GM12865 (cell line): Measurements from ENCODE around the gene HPSE2.

Experiments used
- DNase-seq: peaks from one replicate; pipeline ENCODE4 v3.0.0; 2010; ENCODE audit warnings: low read depth
- H3K4me3 ChIP-seq: 2 replicates; pipeline ENCODE4 v1.5.1; 2011; ENCODE audit warnings: mild to moderate bottlenecking, low read depth, low read length, control low read depth
- TF ChIP-seq, protein P1 (sequence below): IDR thresholded peaks from 2 replicates; pipeline ENCODE4 v1.5.1; 2011; ENCODE audit warnings: low read length, control low read depth, low read depth, inconsistent platforms; ENCODE audit not compliant: insufficient read depth; ENCODE audit errors: missing control alignments

HPSE2 gene

DNA sequence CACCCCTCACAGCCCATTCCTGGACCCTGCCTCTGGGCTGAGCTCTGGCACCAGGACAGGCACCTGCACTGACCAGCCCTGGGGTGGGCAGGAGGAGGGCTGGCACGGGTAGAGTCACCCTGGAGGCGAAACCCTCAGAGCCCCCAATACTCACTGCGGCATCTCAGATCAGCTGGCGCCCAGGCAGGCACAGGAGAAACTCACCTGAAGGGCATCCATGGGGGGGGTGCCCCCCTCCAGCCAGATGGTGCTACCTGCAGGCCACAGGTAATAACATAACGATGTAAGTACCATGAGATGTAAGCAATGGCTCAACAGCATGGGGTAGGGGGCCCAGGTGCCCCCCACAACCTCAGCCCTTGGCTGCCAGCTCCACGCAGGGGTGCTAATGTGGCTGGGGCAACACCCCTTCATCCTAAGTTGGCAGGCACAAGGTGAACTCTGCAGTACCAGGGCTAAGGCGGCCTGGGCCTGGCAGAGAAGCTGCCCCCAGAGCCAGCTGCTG lies 808.6 kb downstream of the HPSE2 start:
- TF ChIP-seq, protein P1, sequence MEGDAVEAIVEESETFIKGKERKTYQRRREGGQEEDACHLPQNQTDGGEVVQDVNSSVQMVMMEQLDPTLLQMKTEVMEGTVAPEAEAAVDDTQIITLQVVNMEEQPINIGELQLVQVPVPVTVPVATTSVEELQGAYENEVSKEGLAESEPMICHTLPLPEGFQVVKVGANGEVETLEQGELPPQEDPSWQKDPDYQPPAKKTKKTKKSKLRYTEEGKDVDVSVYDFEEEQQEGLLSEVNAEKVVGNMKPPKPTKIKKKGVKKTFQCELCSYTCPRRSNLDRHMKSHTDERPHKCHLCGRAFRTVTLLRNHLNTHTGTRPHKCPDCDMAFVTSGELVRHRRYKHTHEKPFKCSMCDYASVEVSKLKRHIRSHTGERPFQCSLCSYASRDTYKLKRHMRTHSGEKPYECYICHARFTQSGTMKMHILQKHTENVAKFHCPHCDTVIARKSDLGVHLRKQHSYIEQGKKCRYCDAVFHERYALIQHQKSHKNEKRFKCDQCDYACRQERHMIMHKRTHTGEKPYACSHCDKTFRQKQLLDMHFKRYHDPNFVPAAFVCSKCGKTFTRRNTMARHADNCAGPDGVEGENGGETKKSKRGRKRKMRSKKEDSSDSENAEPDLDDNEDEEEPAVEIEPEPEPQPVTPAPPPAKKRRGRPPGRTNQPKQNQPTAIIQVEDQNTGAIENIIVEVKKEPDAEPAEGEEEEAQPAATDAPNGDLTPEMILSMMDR, result no peak
- DNase-seq, result no peak
- H3K4me3 ChIP-seq, result no peak overlapping the region

DNA sequence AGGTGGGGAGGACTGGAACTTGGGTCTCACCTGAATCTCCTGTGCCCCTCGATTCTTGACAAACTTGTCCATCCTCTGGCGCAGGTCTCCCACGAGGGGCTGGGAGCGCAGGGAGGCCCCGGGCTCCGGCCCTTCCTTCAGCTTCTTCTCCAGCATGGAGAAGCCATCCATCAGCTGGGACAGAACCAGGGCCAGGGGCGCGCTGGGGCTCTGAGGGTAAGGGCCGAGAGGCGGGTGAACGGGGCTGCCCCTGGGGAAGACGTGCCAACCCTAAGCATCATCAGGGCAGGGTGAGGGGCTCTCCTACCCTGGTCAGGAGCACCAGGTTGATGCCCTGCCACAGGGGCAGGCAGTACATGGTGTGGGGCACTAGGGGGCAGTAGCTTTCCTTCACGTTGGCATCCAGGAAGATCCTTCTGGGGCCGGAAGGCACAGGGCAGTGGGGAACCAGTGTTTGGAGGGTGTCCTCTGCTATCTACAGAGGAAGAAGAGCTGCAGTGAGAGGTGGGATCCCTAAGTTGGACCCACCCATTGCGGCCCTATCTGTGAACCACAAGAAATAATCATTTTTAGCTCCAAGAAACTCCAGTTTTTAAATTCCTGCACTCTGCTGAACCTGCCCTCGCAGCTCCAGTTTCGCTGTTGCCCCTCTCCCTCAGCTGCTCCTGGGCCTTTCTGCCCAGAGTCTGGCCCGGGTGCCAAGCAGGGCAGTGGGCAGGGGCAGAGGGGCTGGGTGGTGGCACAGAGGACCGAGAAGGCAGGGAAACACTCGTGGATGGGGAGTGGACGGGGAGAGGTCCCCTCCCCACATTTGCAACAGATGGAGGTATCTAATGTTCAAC lies 809.9 kb downstream of the HPSE2 start:
- H3K4me3 ChIP-seq, result no peak overlapping the region
- TF ChIP-seq, protein P1, result peak; percentile 85
- peak; percentile 67 for DNase-seq

DNA sequence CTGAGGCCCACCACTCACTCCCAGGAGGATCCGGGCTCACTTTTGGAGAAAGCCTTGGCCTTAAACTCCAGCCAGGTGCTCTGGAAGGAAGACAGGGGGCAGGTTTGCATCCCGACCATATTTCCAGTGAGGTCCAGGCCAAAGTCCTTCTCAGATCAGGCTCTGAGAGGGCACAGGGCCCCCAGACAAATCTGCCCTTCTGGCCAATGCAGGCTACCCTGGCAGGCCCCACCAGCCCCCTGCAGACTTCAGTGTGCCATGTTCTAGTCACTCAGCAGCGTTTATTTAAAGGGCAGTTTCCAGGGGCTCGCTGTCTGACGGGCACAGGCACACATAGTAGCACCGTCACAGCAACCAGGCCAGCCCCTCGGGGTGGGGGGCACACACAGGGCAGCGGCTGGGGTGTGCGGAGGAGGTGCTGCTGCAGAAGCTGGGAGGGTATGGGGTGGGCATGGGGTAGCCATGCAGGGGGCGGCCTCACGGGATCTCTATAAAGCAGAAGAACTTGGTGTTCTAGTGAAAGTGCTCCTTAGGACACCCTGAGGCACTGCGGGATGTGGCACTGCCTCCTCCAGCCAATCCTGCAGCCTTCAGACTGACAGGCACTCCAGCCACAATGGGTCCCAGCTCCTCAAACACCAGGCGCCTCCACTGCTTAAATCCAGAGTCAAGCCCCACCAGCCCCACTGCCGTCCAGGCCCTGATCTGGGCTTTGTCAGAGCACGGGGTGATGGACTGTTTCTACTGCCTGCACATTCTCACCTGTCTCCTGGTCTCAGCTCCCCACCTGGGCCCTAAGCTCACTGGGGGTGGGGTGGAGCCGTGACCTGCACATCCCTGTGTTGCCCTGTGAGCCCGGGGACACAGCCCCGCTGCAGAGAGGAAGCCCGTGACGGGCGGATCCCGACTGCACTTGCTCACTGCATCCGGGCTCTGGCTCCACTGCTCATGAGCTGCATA lies 811.1 kb downstream of the HPSE2 start:
- no peak for DNase-seq
- TF ChIP-seq, protein P1, result no peak
- no peak overlapping the region for H3K4me3 ChIP-seq

DNA sequence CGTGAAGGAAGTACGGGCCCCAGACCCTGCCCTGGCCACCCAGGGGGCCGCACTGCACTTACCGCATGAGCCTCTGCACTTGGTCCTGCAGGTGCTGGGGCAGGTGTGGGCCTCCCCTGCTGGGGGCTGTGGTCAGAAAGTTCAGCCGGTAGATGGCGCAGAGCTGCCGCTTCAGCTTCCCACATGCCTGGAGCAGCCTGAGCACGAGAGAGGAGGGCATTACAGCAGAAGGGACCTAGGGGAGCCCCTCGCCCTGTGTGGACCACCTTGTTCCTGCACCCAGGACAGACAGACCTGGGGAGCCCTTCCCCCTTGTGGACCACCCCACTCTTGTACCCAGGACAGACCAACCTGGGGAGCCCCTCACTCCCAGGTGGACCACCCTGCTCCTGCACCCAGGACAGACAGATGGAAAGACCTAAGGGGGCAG lies 811.9 kb downstream of the HPSE2 start:
- TF ChIP-seq, protein P1, result no peak
- no peak overlapping the region for H3K4me3 ChIP-seq
- no peak for DNase-seq

DNA sequence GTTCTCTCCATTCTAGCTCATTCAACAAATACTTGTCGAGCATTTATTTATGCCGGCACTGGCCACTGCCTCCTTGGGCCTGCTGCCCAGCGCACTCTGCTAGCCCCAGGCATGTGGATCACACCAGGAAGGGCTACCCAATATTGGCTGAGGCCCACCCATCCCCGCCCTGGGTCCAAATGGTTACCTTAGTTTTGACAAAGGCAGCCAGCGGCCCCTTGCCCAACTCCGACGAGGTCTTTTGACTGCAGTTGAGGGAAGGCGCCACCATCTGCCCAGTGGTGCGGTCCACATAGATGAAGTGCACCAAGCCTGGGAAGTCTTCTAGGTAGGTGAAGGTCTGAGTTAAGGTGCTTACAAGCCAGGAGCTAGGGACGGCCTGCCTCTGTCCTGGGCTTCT lies 813.5 kb downstream of the HPSE2 start:
- H3K4me3 ChIP-seq, result no peak overlapping the region
- DNase-seq, result no peak
- TF ChIP-seq, protein P1, result no peak

DNA sequence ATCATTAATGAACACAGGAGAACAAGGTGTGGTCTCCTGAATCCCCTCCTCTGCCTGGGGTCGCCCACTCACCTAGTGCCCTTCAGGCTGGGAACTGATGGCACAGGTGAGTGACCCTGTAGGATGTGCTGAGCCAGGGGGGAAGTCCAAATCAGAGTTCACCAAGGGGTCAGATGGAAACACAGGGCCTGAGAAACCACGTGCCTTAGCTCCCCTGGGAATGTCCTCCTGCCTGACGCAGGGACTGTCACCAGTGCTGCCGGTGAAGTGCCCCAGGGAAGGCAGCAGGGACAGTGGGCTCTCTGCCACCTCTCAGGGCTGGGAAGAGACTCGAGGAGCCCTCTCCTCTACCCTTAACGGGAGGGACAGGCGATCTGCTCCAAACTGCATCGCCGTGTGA lies 814.9 kb downstream of the HPSE2 start:
- no peak for DNase-seq
- TF ChIP-seq, protein P1, result no peak
- no peak overlapping the region for H3K4me3 ChIP-seq
